ENCODE measurements around the gene HTR4. TPM values are rescaled to one million over a fixed set of nuclear protein-coding genes. Genes with fewer than 3 reads are reported as not detected.

Gene HTR4
- total RNA-seq, 1 donor from 2014 or later, result not detected

DNA sequence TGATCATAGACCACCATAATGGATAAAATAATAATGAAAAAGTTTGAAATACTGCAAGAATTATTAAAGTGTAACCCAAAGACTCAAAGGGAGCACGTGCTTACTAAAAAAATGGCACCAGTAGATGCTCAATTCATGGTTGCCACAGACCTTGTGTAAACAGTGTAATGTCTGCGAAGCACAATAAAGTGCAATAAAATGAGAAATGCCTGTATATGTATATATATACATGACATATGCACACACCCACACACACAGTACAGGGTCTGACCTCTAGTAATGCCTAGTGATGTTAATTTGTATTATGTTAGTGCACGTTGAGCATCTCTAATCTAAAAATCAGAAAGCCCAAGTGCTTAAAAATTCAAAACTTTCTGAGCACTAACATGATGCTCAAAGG is 218.3 kb downstream of the HTR4 start:
- Mint-ChIP-seq H3K4me3 (no peak overlapping the region), H3K4me1 (no peaks in the 10 kb centered on the region), H3K9me3 (no peaks in the 10 kb centered on the region), H3K36me3 (peaks cover 24% of the 10 kb centered on the region), H3K27ac (no peak overlapping the region), H3K27me3 (ENCODE audit: insufficient read depth, low read depth) (no peaks in the 10 kb centered on the region)
- Histone ChIP-seq H3K36me3 (peaks cover 24% of the 10 kb centered on the region), H3K79me2 (ENCODE audit: low read depth) (no peaks in the 10 kb centered on the region), H2AFZ (replicated peaks) (no peak overlapping the region), H3K27ac (no peak overlapping the region), H3K27me3 (no peaks in the 10 kb centered on the region), H3F3A (ENCODE audit: low read depth) (no peaks in the 10 kb centered on the region), H3K4me3 (no peak overlapping the region), H4K20me1 (ENCODE audit: low read depth) (no peaks in the 10 kb centered on the region), H3K4me2 (no peak overlapping the region), H3K9me3 (ENCODE audit: low read depth) (no peaks in the 10 kb centered on the region), H3K4me1 (peaks cover 8% of the 10 kb centered on the region), H3K9ac (no peak overlapping the region)
- TF ChIP-seq EZH2phosphoT487 (IDR thresholded peaks at IDR 0.05) (no peak), EZH2 (IDR thresholded peaks at IDR 0.05) (no peak)
- TF ChIP-seq, protein P1, sequence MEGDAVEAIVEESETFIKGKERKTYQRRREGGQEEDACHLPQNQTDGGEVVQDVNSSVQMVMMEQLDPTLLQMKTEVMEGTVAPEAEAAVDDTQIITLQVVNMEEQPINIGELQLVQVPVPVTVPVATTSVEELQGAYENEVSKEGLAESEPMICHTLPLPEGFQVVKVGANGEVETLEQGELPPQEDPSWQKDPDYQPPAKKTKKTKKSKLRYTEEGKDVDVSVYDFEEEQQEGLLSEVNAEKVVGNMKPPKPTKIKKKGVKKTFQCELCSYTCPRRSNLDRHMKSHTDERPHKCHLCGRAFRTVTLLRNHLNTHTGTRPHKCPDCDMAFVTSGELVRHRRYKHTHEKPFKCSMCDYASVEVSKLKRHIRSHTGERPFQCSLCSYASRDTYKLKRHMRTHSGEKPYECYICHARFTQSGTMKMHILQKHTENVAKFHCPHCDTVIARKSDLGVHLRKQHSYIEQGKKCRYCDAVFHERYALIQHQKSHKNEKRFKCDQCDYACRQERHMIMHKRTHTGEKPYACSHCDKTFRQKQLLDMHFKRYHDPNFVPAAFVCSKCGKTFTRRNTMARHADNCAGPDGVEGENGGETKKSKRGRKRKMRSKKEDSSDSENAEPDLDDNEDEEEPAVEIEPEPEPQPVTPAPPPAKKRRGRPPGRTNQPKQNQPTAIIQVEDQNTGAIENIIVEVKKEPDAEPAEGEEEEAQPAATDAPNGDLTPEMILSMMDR (IDR thresholded peaks at IDR 0.05), result no peak
- no peak for DNase-seq (ENCODE audit: low spot score)

DNA sequence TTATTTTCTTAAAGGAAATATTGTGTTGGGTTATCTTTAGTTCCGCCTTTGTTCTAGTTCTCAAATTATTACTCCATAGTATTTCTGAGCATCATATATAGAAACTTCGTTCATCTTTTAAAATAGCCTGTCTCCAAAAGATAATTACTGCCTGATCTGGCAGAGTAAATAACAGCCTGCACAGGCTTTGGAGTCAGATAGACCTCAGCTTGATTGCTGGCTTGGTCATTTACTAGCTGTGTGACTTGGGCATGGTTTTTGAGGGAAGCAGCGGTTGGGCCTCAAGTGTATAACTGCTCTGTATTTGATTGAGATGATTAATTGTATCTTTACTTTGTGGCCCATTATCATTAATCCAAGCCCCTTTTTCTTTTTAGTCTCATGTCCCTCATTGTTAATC is 220.5 kb downstream of the HTR4 start:
- H3K4me2 ChIP-seq, result no peak overlapping the region
- peaks cover 16% of the 10 kb centered on the region for H3K36me3 ChIP-seq
- Mint-ChIP-seq H3K27me3 (ENCODE audit: insufficient read depth, low read depth) (no peaks in the 10 kb centered on the region), H3K36me3 (peaks cover 21% of the 10 kb centered on the region), H3K27ac (no peak overlapping the region), H3K4me1 (no peaks in the 10 kb centered on the region), H3K9me3 (no peaks in the 10 kb centered on the region), H3K4me3 (no peak overlapping the region)
- peaks cover 8% of the 10 kb centered on the region for H3K4me1 ChIP-seq
- H3K27ac ChIP-seq, result no peak overlapping the region
- H3K27me3 ChIP-seq, result no peaks in the 10 kb centered on the region
- H4K20me1 ChIP-seq (ENCODE audit: low read depth), result no peaks in the 10 kb centered on the region
- DNase-seq (ENCODE audit: low spot score), result no peak
- no peak overlapping the region for H2AFZ ChIP-seq (replicated peaks)
- no peaks in the 10 kb centered on the region for H3F3A ChIP-seq (ENCODE audit: low read depth)
- TF ChIP-seq EZH2phosphoT487 (IDR thresholded peaks at IDR 0.05), result no peak
- TF ChIP-seq, protein P1 (IDR thresholded peaks at IDR 0.05), result no peak
- TF ChIP-seq EZH2 (IDR thresholded peaks at IDR 0.05), result no peak
- no peaks in the 10 kb centered on the region for H3K79me2 ChIP-seq (ENCODE audit: low read depth)
- H3K9ac ChIP-seq, result no peak overlapping the region
- no peaks in the 10 kb centered on the region for H3K9me3 ChIP-seq (ENCODE audit: low read depth)
- no peak overlapping the region for H3K4me3 ChIP-seq

Other genes starting within 250 kb of the HTR4 start
- 0.32 and 0.40 TPM in 2 replicates for gene ADRB2, start 172.1 kb upstream of the HTR4 start, total RNA-seq (ENCODE audit: low replicate concordance)

Measured in neural progenitor cell (in vitro differentiated cells).